Stimulated activated CD4-positive, alpha-beta T cell treated with anti-CD3 and anti-CD28 coated beads, Interleukin-1b, Interleukin-23, amount 100 ng/mL, for 4 hours (primary cell): ENCODE data around the gene SCTR.
"Not testable (repeated sequence)": the region's sequence is repeated elsewhere in the genome, so short reads cannot be mapped to it uniquely, and the experiment has no call there.

Source experiments
- DNase-seq, 2 donors: peaks; one replicate each; pipeline ENCODE4 v3.0.0-alpha.2; 2020; ENCODE audit warnings: low read depth in 2 of 2

Gene SCTR

GRCh38 chr2:119409506-119409905, 114.8 kb downstream of the SCTR start:
- no peak for DNase-seq

DNA sequence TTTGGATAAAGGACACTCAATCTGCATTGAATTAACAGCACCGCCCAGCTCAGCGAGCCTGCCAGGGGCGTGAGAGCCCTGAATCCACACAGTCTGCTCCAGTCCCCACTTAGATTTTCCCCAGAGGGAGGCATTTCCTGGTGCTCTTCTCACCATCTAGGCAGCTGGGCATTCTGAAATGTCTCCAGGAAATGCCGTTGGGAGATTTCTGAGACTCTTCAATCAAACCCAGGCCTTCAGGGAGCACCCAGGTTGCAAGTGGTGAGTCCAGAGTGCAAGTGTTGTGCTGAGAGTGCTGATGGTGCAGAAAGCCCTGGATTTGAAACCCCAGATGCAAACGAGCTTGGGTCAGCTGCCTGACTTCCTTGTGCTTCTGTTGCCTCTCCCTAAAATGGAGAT, 116.1 kb downstream of the SCTR start:
- DNase-seq = no peak

- DNase-seq = peak in 1 of 2 donors; percentile 9
These were observed 116.7 kb downstream of the SCTR start for GRCh38 chr2:119407430-119408220.

- DNase-seq = no peak
These were observed 119.1 kb downstream of the SCTR start for GRCh38 chr2:119405151-119405550.

DNA sequence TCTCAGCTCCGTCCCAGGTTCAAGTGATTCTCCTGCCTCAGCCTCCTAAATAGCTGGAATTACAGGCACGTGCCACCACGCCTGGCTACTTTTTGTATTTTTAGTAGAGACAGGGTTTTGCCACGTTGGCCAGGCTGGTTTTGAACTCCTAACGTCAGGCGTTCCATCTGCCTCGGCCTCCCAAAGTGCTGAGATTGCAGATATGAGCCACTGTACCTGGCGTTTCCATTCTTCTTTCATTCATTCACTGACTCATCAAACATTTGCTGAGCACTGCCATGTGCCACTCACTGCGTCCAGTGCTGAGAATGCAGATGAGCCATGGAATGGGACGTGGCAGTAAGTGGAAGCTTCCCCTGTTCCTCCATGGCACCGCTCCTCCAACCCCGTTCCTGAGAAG, 120.7 kb downstream of the SCTR start:
- not testable (repeated sequence) for DNase-seq

DNA sequence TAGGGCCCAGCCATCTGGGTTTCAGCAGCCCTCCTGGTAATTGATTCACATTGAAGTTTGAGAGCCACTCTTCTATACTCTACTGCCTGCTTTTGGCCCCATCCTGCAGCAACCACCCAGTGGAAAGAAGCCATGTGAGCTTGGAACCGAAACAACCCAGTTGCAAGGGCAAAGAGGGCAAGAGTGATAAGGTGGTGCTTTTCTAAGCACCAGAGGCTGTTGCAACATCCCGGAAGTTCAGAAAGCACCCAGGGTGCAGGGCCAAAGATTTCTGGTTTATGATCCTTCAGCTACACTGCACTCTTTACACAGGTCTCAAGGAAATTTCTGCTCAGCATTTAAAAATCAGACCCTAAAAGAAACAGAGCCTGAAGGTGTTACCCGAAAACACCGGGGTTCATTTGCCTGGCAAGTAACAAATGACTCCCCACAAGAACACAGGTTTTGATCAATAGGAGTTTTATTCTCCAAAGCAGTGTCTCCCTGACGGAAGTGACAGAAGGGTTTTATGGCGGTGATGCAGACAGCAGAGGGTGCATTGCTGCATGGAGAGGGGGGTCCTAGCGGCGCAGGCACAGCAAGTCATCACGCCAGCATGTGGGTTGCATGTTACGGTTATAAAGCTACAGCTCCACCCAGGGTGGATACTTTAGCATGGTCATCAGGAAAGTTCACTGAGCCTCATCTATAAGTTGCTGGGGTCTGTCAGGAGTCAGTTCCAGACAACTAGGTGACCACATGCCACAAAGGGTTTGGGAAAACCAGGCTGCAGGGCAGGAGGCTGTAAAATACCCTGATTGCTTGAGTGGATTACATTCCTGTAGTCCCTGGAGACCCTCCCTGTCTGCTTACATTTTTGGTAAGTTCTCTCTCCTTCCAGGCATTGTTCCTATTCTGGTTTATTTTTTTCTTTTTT, 121.4 kb downstream of the SCTR start:
- no peak for DNase-seq

GRCh38 chr2:119402106-119402505, 122.2 kb downstream of the SCTR start:
- DNase-seq = no peak

DNA sequence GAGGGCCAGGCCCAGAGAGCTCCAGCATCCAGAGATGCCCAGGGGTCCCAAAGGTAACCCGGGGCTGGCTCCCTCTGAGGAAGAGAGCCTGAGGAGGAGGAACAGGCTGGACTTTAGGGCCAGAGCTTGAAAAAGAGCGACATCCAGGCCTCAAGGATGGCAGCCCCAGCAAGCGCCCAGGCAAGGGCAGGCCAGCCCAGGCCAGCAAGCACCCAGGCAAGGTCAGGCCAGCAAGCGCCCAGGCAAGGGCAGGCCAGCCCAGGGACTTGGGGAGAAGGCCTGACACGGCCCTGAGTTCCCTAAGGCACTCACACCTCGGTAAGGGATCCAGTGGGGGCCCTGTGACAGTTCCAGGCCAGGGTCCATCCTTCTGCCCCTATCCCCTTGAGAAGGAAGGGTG, 127.1 kb downstream of the SCTR start:
- no peak for DNase-seq

- no peak for DNase-seq
These were observed 130.1 kb downstream of the SCTR start for GRCh38 chr2:119393971-119394748.
